GM19193 (cell line): ENCODE measurements around the gene SH3GL1.

Experiments used
- POLR2A ChIP-seq: IDR thresholded peaks from 4 replicates; pipeline ENCODE4 v1.6.1; 2011; ENCODE audit not compliant: insufficient read depth, insufficient read length; ENCODE audit errors: extremely low read depth

SH3GL1 gene

GRCh38 chr19:4441994-4442818 is 41.9 kb upstream of the SH3GL1 start:
- TF ChIP-seq POLR2A = peak; percentile 14

GRCh38 chr19:4439243-4439642 is 38.9 kb upstream of the SH3GL1 start:
- no peak for TF ChIP-seq POLR2A

GRCh38 chr19:4437103-4437502 is 36.8 kb upstream of the SH3GL1 start:
- no peak for TF ChIP-seq POLR2A

- TF ChIP-seq POLR2A = no peak
Observed at GRCh38 chr19:4436231-4436630, 35.9 kb upstream of the SH3GL1 start.

GRCh38 chr19:4434391-4434790 is 34.0 kb upstream of the SH3GL1 start:
- no peak for TF ChIP-seq POLR2A

- no peak for TF ChIP-seq POLR2A
Observed at GRCh38 chr19:4432918-4433506, 32.7 kb upstream of the SH3GL1 start.

- peak; percentile 28 for TF ChIP-seq POLR2A
Observed at GRCh38 chr19:4431808-4432674, 31.7 kb upstream of the SH3GL1 start.

GRCh38 chr19:4431296-4431695 is 30.9 kb upstream of the SH3GL1 start:
- TF ChIP-seq POLR2A = no peak

- TF ChIP-seq POLR2A = no peak
Observed at GRCh38 chr19:4430760-4431159, 30.4 kb upstream of the SH3GL1 start.

- no peak for TF ChIP-seq POLR2A
Observed at GRCh38 chr19:4429771-4430171, 29.4 kb upstream of the SH3GL1 start.

GRCh38 chr19:4429256-4429655 is 28.9 kb upstream of the SH3GL1 start:
- no peak for TF ChIP-seq POLR2A

- TF ChIP-seq POLR2A = no peak
Observed at GRCh38 chr19:4428326-4428975, 28.1 kb upstream of the SH3GL1 start.

GRCh38 chr19:4425537-4425936 is 25.2 kb upstream of the SH3GL1 start:
- no peak for TF ChIP-seq POLR2A

GRCh38 chr19:4423416-4424126 is 23.2 kb upstream of the SH3GL1 start:
- TF ChIP-seq POLR2A = no peak
